ENCODE results near the gene ZNF883.

Gene ZNF883

DNA sequence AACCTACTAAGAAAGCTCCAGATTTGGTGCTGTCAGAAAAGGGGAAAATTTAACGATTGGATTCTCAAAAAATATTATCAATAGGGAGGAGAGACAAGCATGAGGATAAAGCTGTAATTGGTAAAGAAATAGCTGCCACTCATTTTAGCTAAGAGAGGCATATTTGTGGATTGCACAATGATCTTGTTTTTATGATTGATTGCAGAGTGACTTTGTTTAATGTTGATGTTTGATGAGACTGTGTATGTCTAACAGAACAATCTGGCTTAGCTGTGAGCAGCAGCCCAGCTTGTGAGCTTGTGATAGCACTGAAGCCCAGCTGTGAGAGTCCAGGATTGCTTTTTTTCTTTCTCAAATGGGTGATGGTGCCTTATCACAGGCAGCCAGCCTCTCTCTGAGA lies 56.4 kb downstream of the ZNF883 start:
- H3K27me3 Mint-ChIP-seq = peaks cover 26% of the 10 kb centered on the region
- no peaks in the 10 kb centered on the region for H3K4me1 Mint-ChIP-seq
- DNase-seq (no peak), ATAC-seq (no peak)
- H3K4me3 Mint-ChIP-seq = no peak overlapping the region
- H3K9me3 Mint-ChIP-seq = peaks cover 0 to 6% of the 10 kb centered on the region in 2 donors
- no peak overlapping the region for H3K27ac Mint-ChIP-seq

DNA sequence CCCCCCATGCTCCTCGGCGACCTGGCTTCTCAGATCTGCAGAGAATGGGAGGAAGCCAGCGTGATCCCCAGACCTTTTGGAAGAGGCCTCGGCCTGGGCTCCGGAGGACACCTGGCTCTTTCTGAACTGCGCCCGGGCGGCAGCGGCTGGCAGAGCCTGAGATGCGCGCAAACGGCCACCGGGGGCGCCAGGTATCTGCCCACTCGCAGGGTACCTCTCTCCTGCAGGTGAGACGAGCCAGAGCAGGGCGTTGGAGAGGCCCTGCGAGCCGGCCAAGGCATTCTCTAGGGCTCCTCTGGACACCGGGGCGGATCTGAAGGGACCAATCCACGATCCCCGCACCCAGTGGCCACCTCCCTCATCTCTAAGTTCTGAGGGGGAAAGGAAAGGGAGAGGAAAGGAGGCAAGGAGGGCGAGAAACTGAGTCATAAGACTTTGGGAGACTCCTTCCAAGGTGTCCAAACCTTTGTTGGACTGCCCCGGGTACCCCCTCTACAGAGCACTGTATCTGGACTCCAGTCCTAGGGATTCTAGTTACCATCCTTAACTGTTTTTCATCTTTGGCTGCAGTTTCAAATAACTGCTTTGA lies 66.3 kb downstream of the ZNF883 start:
- H3K27me3 Mint-ChIP-seq = peaks cover 17% of the 10 kb centered on the region
- DNase-seq (peak in 1 of 2 donors; percentile 13), ATAC-seq (no peak)
- no peaks in the 10 kb centered on the region for H3K4me1 Mint-ChIP-seq
- no peak overlapping the region for H3K4me3 Mint-ChIP-seq
- H3K27ac Mint-ChIP-seq = peak overlapping the region in 1 of 2 donors; percentile 63
- peaks cover 8 to 34% of the 10 kb centered on the region in 2 donors for H3K9me3 Mint-ChIP-seq

- H3K27me3 Mint-ChIP-seq = peaks cover 24% of the 10 kb centered on the region
- H3K4me3 Mint-ChIP-seq = no peak overlapping the region
- H3K9me3 Mint-ChIP-seq = peaks cover 0 to under 1% of the 10 kb centered on the region in 2 donors
- H3K4me1 Mint-ChIP-seq = no peaks in the 10 kb centered on the region
- H3K27ac Mint-ChIP-seq = no peak overlapping the region
- DNase-seq (no peak), ATAC-seq (no peak)
Observed at GRCh38 chr9:112939418-112939817, 72.6 kb downstream of the ZNF883 start.

DNA sequence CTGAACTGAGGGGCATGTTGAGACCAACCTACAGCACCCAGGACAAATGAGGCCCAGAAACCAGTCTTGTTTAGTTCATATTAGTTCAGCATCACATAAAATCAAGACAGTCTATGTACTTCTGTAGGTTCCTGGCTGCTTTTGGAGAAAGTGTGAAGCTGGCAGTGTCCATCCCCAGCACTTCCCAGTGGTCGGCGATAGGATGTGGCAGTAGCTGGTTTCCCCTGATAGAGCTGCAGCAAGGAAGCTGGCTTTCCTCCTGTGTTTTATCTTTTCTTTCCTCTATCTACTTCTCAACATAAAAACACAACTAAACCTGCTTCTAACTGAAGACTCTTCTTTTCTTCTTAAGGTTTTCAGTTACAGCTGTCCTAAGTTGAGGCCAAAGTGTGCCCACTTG lies 78.3 kb downstream of the ZNF883 start:
- no peaks in the 10 kb centered on the region for H3K9me3 Mint-ChIP-seq
- no peak for ATAC-seq
- no peaks in the 10 kb centered on the region for H3K4me1 Mint-ChIP-seq
- H3K4me3 Mint-ChIP-seq = no peak overlapping the region
- no peak for DNase-seq
- H3K27ac Mint-ChIP-seq = no peak overlapping the region
- peaks cover 30% of the 10 kb centered on the region for H3K27me3 Mint-ChIP-seq

DNA sequence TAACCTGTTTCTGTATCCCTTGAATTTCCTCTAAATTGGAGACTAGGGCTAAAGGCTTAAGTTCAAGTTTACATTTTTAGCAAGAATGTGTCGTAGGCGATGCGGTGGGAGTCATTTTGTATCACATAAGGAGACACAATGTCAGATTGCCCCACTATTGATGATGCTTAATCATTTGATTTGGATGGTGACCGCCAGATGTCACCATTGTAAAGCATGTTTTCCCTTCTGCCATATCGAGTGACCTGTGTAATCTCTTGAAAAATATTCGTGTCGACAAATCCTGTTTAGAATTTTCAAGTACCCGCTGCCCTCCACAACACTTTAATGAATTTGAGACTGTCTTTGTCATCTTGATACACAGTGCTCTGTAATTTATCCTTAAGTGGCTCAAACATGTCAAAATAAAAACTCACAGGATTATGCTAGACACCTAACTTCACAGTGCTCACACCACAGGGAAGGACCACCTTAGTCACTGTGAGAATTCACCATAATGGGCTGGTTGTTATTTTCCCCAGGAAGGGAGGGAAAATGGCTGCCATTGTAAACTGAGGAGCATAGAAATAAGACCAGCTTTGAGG lies 86.8 kb downstream of the ZNF883 start:
- ATAC-seq = peak; percentile 67
- Mint-ChIP-seq H3K27me3 (peaks cover 16% of the 10 kb centered on the region), H3K9me3 (no peaks in the 10 kb centered on the region), H3K4me3 (no peak overlapping the region), H3K27ac (no peak overlapping the region), H3K4me1 (no peaks in the 10 kb centered on the region)
- peak; percentile 19 to 20 for DNase-seq

- H3K4me3 Mint-ChIP-seq = no peak overlapping the region
- ATAC-seq (peak; percentile 56), DNase-seq (no peak)
- no peaks in the 10 kb centered on the region for H3K9me3 Mint-ChIP-seq
- H3K27me3 Mint-ChIP-seq = peaks cover 17% of the 10 kb centered on the region
- no peak overlapping the region for H3K27ac Mint-ChIP-seq
- H3K4me1 Mint-ChIP-seq = no peaks in the 10 kb centered on the region
Observed at GRCh38 chr9:112921549-112921948, 90.4 kb downstream of the ZNF883 start.

GRCh38 chr9:112917987-112918362 lies 94.0 kb downstream of the ZNF883 start:
- Mint-ChIP-seq H3K27ac (no peak overlapping the region), H3K4me1 (no peaks in the 10 kb centered on the region), H3K4me3 (no peak overlapping the region), H3K27me3 (peaks cover 17% of the 10 kb centered on the region), H3K9me3 (no peaks in the 10 kb centered on the region)
- no peak for DNase-seq
- ATAC-seq = no peak

DNA sequence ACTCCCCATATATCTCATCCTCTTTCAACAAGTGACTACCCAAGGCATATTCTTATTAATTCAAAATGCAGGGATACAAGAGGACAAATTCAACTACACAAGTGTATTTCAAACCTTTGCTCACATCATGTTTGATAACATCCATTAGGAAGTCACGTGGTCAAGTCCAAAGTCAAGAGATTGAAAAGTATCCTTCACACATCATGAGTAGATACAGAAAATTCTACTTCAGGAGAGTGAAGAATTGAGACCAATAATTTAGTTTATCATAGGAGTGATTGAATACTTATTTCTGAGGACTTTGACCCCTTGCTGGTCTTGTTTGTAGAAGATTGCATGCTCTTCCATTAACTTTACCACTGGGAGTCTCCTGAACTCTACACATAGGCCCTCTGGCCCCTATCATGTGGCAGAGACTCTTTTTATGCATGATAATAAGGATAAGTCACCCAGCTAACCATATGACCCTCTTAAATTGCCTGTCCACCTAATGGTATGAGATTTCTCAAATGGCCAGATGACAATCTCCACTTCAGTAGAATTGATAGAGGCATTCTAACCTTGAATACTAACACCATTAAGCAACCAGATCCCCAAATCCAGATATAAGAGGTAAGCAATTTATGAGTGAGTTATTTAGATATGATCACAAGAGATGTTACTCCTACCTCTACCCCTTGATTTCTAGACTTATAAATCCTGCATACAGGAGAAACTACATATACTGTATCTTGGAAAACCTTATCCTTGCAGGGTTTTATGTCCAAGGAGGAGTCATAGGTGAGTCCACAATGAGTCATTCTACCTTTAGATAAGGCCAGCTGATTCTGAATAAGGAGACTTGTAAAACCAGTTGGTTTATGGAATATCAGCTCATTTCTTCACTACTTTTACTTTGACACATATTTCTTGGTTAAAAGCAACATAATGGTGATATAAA lies 94.7 kb downstream of the ZNF883 start:
- Mint-ChIP-seq H3K27ac (no peak overlapping the region), H3K9me3 (no peaks in the 10 kb centered on the region), H3K4me1 (no peaks in the 10 kb centered on the region), H3K27me3 (peaks cover 19% of the 10 kb centered on the region), H3K4me3 (no peak overlapping the region)
- no peak for DNase-seq
- ATAC-seq = no peak

- Mint-ChIP-seq H3K27me3 (peaks cover 15% of the 10 kb centered on the region), H3K4me1 (no peaks in the 10 kb centered on the region), H3K9me3 (no peaks in the 10 kb centered on the region), H3K4me3 (no peak overlapping the region), H3K27ac (no peak overlapping the region)
- ATAC-seq = no peak
- no peak for DNase-seq
Observed at GRCh38 chr9:112914524-112914923, 97.5 kb downstream of the ZNF883 start.

GRCh38 chr9:112913326-112913725 lies 98.7 kb downstream of the ZNF883 start:
- Mint-ChIP-seq H3K9me3 (no peaks in the 10 kb centered on the region), H3K4me1 (no peaks in the 10 kb centered on the region), H3K27ac (no peak overlapping the region), H3K27me3 (peaks cover 11% of the 10 kb centered on the region), H3K4me3 (no peak overlapping the region)
- ATAC-seq (no peak), DNase-seq (no peak)

GRCh38 chr9:112912636-112913035 lies 99.4 kb downstream of the ZNF883 start:
- Mint-ChIP-seq H3K27me3 (peaks cover 11% of the 10 kb centered on the region), H3K4me1 (no peaks in the 10 kb centered on the region), H3K9me3 (no peaks in the 10 kb centered on the region), H3K4me3 (no peak overlapping the region), H3K27ac (no peak overlapping the region)
- no peak for DNase-seq
- no peak for ATAC-seq

DNA sequence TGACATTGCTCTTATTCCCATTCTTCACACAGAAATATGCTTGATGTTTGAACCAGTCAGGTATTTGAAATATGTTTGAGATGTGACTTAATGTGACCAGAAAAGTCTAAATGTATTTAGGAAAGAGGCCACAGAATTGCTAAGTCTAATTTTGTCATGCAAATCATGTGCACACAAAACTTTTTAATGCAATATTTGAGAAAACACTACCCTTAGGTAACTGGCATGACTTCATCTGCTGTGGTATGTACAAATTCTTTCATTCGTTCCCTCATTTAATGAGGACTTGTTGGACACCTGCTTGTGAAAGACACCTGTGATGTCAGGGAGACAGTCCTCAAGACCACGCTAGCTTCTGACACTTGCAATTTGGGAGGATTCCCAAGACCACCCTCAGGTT lies 100.3 kb downstream of the ZNF883 start:
- peaks cover 11% of the 10 kb centered on the region for H3K27me3 Mint-ChIP-seq
- no peaks in the 10 kb centered on the region for H3K4me1 Mint-ChIP-seq
- H3K4me3 Mint-ChIP-seq = no peak overlapping the region
- no peak overlapping the region for H3K27ac Mint-ChIP-seq
- no peak for DNase-seq
- H3K9me3 Mint-ChIP-seq = no peaks in the 10 kb centered on the region
- no peak for ATAC-seq
